ENCODE measurements around the gene STX2. TPM values are rescaled to one million over a fixed set of nuclear protein-coding genes. Genes with fewer than 3 reads are reported as not detected.
A peak's percentile ranks its signal among the peaks of the same experiment; 100 is the strongest.

Gene STX2
- total and polyA plus RNA-seq, 10 of the 15 experiments (the other 5 are each of a cell fraction or from before 2014, with no cell fraction given) = 6.0 to 22.2 (median 10.0) TPM

- TF ChIP-seq ZBTB33 (IDR thresholded peaks at IDR 0.05) (no peak), ATF2 (IDR thresholded peaks at IDR 0.05; ENCODE audit: low read length) (no peak), ELK1 (IDR thresholded peaks at IDR 0.05; ENCODE audit: low read depth, low read length) (no peak), BHLHE40 (IDR thresholded peaks at IDR 0.05; ENCODE audit: borderline replicate concordance in 1 of 2, low read depth in 2 of 2, low read length in 1 of 2) (peak; percentile 63 to 86; a peak in 3 of 4 replicates), SPI1 (IDR thresholded peaks at IDR 0.05; ENCODE audit: borderline replicate concordance, insufficient read depth, low read depth, low read length) (no peak), TCF7 (IDR thresholded peaks at IDR 0.05; ENCODE audit: borderline replicate concordance) (no peak), FOXK2 (IDR thresholded peaks at IDR 0.05) (no peak), HSF1 (IDR thresholded peaks at IDR 0.05; ENCODE audit: low read depth, low read length) (no peak), BACH1 (IDR thresholded peaks at IDR 0.05; ENCODE audit: borderline replicate concordance) (0 out of 2 replicates have a peak, but pooled peaks have one; percentile 6), RAD21 (IDR thresholded peaks at IDR 0.05; ENCODE audit: insufficient read depth, low read depth, low read length) (no peak), GATAD2B (conservative IDR thresholded peaks at IDR 0.05; ENCODE audit: low read depth) (no peak; the same call in 1 of the 2 replicates), JUNB (IDR thresholded peaks at IDR 0.05) (no peak), NBN (IDR thresholded peaks at IDR 0.05) (no peak), YBX1 (IDR thresholded peaks at IDR 0.05) (no peak), TCF12 (IDR thresholded peaks at IDR 0.05; ENCODE audit: low read depth, low read length) (no peak), ZNF274 (IDR thresholded peaks at IDR 0.05; ENCODE audit: insufficient read depth, insufficient read length) (no peak), ZBTB4 (CRISPR knock-in tag; IDR thresholded peaks at IDR 0.05) (no peak), ZNF622 (IDR thresholded peaks at IDR 0.05) (no peak), PAX8 (IDR thresholded peaks at IDR 0.05) (no peak), ETV6 (conservative IDR thresholded peaks at IDR 0.05 in 1 of 2, IDR thresholded peaks at IDR 0.05 in 1 of 2; ENCODE audit: borderline replicate concordance in 1 of 2, low read depth in 1 of 2) (no peak), NFIC (IDR thresholded peaks at IDR 0.05; ENCODE audit: low read depth, low read length) (no peak)
Measured at GRCh38 chr12:130872179-130873096, 33.4 kb upstream of the STX2 start (continued).

Data from GM12878 (cell line).